Measurements from ENCODE around the gene CCNF. TPM values are rescaled to one million over a fixed set of nuclear protein-coding genes. Genes with fewer than 3 reads are reported as not detected.

CCNF gene
- total and polyA plus RNA-seq, 11 donors = 0.38 to 6.0 (median 1.6) TPM

DNA sequence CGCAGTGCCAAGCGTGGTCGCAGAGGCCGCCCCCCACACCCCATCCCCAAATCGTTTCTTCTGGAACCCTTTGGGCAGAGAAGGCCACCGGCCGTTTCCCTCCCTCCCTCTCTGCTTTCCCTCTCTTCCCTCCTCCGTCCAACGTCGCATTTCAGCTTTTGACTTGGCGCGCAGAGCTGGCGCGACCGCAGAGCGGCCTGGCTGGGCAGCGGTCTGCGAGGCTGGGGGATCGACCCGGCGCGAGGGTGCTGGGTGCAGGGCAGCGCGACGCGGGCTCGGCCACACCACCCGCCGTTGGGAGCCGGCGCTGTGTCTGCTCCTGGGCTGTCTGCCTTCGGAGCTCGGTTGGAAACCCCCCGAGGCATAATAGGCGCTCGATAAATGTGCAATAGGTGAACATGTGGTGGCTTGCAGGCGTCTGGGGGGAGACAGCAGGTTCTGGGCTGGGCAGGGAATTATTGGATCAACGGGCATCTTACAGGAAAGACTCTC is 39.0 kb downstream of the CCNF start:
- intact Hi-C loops (cut with DNase I) = no loop called here
- DNase-seq (peak in 1 of 5 donors; percentile 58), ATAC-seq (peak in 2 of 4 donors; percentile 9 to 10)
- TF ChIP-seq POLR2A (IDR thresholded peaks at IDR 0.05) = no peak
- TF ChIP-seq, protein P1, sequence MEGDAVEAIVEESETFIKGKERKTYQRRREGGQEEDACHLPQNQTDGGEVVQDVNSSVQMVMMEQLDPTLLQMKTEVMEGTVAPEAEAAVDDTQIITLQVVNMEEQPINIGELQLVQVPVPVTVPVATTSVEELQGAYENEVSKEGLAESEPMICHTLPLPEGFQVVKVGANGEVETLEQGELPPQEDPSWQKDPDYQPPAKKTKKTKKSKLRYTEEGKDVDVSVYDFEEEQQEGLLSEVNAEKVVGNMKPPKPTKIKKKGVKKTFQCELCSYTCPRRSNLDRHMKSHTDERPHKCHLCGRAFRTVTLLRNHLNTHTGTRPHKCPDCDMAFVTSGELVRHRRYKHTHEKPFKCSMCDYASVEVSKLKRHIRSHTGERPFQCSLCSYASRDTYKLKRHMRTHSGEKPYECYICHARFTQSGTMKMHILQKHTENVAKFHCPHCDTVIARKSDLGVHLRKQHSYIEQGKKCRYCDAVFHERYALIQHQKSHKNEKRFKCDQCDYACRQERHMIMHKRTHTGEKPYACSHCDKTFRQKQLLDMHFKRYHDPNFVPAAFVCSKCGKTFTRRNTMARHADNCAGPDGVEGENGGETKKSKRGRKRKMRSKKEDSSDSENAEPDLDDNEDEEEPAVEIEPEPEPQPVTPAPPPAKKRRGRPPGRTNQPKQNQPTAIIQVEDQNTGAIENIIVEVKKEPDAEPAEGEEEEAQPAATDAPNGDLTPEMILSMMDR (IDR thresholded peaks at IDR 0.05) = no peak
- H3K4me3 ChIP-seq = peak overlapping the region; percentile 22 to 72 (median 57)
- peaks cover 9 to 62% (median 30%) of the 10 kb centered on the region in 9 donors for H3K27me3 ChIP-seq
- no peaks in the 10 kb centered on the region for H3K9me3 ChIP-seq
- WGBS, 4 donors = 0 to 2% (median 1%) methylated on average over 3 to 38 of the region's 38 CpGs
- peak overlapping the region in 5 of 12 donors; percentile 20 to 66 (median 55) for H3K27ac ChIP-seq
- peaks cover 6 to 48% (median 29%) of the 10 kb centered on the region in 12 donors for H3K4me1 ChIP-seq
- H3K36me3 ChIP-seq = no peaks in the 10 kb centered on the region

DNA sequence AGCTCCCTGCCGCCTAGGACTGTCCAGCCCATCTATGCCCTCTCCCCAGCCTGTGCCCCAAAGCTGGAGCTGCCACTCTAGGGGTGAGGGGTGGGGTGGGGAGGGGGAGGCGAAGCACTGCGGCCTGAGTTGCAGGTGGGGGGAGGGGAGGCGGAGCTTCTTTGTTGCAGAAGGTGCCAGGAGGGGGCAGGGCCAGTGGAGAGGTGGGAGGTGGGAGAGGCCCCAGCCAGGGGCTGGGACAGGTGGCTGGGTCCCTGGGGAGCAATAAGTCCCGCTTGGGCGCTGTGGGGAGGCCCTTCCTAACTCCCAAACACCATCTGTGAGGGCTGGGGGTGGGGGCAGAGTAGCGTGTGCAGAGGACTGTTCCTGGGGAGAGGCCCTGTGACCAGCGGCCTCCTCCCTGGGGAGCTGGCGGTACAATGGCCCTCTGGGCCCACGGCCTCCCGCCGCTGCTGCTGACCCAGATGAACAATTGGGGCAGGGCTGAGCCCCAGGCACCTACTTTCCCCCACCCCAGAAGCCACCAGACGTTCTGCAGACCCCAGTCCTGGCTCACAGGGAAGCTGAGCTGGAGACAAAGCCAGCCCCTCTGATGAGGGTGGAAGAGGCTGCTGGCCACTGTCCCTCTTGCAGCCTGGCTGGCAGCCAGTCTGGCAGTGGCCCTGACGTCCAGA is 39.6 kb downstream of the CCNF start:
- no peak overlapping the region for H3K27ac ChIP-seq
- ATAC-seq (peak in 1 of 4 donors; percentile 46), DNase-seq (peak in 2 of 5 donors; percentile 45 to 65)
- peaks cover 11 to 65% (median 33%) of the 10 kb centered on the region in 9 donors for H3K27me3 ChIP-seq
- H3K36me3 ChIP-seq = no peaks in the 10 kb centered on the region
- intact Hi-C loops (cut with DNase I) = no loop called here
- H3K4me3 ChIP-seq = peak overlapping the region in 5 of 12 donors; percentile 57 to 72 (median 65)
- no peaks in the 10 kb centered on the region for H3K9me3 ChIP-seq
- 10 to 29% (median 21%) methylated on average over 7 to 14 of the region's 14 CpGs for WGBS, 4 donors
- TF ChIP-seq, protein P1 (IDR thresholded peaks at IDR 0.05) = no peak
- no peak for TF ChIP-seq POLR2A (IDR thresholded peaks at IDR 0.05)
- H3K4me1 ChIP-seq = peaks cover 9 to 53% (median 33%) of the 10 kb centered on the region in 12 donors

DNA sequence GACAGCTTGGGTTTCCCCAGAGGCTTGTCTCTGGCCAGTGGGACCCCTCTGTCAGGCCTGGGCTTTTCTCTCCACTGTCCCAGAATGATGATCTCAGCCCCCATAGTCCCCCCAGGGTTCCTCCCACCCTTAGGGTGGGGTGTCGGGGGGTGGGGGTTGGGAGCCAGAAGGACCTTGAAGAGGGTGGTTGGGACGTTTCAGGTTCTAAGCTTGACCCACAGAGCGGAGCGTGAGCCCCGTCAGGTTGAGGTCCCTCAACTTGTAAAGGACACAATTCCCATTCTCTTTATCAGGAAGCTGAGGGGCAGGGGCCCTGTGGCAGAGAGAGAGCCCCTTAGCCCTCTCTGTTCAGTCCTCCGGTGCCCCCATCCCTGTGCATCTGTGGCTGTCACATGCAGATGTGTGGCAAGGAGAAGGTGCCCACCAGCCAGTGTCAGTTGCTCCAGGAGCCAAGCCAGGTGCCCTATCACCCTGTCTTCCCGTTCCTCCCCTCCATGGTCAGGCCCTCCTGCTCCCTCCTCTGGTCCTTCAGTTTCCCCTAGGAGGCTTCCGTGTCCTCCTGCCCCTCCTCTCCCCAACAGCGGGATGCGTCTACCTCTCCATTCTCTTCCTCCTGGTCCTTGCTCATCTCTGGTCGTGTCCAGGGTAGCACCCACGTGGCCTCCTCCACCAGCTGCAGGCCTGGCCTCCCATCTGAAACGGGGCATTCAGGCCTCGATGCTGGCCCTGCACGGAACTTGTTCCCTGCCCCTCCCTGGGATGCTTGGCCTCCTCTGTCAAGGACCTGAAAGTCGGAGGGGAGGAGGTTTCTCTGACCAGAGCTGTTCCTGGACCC is 40.4 kb downstream of the CCNF start:
- no peak overlapping the region for H3K27ac ChIP-seq
- no peaks in the 10 kb centered on the region for H3K9me3 ChIP-seq
- H3K27me3 ChIP-seq = peaks cover 11 to 65% (median 33%) of the 10 kb centered on the region in 9 donors
- intact Hi-C loops (cut with DNase I) = no loop called here
- TF ChIP-seq, protein P1 (IDR thresholded peaks at IDR 0.05) = no peak
- no peak for TF ChIP-seq POLR2A (IDR thresholded peaks at IDR 0.05)
- ATAC-seq (no peak), DNase-seq (peak in 1 of 5 donors; percentile 56)
- no peaks in the 10 kb centered on the region for H3K36me3 ChIP-seq
- H3K4me3 ChIP-seq = no peak overlapping the region
- WGBS, 4 donors = 51 to 63% (median 59%) methylated on average over 14 to 16 of the region's 16 CpGs
- H3K4me1 ChIP-seq = peaks cover 9 to 61% (median 39%) of the 10 kb centered on the region in 12 donors

DNA sequence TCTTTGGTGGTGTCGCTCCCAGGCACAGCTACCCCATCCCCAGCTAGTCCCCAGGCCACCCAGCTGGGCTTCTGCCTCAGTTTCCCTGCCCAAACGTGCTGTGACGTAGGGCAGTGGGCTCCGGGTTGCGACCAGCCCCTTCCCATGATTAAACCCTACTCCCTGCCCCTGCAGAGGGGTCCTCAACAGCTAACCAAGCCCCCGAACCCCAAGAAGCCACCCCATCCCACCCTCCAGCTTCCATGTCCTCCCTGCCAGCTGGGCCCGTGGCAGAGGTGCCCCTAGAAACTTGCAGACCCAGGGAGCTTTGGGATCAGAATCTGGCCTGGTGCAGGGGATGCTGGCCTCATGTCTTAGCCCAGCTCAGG is 41.0 kb downstream of the CCNF start:
- intact Hi-C loops (cut with DNase I) = no loop called here

More for the DNA sequence above, 41.0 kb downstream of the CCNF start:
- TF ChIP-seq POLR2A (IDR thresholded peaks at IDR 0.05) = no peak
- TF ChIP-seq, protein P1 (IDR thresholded peaks at IDR 0.05) = no peak
- Histone ChIP-seq H3K36me3 (no peaks in the 10 kb centered on the region), H3K4me1 (peaks cover 9 to 63% (median 39%) of the 10 kb centered on the region in 12 donors), H3K27me3 (peaks cover 11 to 65% (median 33%) of the 10 kb centered on the region in 9 donors), H3K27ac (no peak overlapping the region), H3K4me3 (no peak overlapping the region), H3K9me3 (no peaks in the 10 kb centered on the region)
- no peak for ATAC-seq
- 80 to 90% (median 86%) methylated on average over 7 of the region's 7 CpGs for WGBS, 4 donors
- DNase-seq = no peak

Data from heart left ventricle (tissue), 16 donors.